Measurements from ENCODE around the gene ADAMTS9.

Gene ADAMTS9, protein sequence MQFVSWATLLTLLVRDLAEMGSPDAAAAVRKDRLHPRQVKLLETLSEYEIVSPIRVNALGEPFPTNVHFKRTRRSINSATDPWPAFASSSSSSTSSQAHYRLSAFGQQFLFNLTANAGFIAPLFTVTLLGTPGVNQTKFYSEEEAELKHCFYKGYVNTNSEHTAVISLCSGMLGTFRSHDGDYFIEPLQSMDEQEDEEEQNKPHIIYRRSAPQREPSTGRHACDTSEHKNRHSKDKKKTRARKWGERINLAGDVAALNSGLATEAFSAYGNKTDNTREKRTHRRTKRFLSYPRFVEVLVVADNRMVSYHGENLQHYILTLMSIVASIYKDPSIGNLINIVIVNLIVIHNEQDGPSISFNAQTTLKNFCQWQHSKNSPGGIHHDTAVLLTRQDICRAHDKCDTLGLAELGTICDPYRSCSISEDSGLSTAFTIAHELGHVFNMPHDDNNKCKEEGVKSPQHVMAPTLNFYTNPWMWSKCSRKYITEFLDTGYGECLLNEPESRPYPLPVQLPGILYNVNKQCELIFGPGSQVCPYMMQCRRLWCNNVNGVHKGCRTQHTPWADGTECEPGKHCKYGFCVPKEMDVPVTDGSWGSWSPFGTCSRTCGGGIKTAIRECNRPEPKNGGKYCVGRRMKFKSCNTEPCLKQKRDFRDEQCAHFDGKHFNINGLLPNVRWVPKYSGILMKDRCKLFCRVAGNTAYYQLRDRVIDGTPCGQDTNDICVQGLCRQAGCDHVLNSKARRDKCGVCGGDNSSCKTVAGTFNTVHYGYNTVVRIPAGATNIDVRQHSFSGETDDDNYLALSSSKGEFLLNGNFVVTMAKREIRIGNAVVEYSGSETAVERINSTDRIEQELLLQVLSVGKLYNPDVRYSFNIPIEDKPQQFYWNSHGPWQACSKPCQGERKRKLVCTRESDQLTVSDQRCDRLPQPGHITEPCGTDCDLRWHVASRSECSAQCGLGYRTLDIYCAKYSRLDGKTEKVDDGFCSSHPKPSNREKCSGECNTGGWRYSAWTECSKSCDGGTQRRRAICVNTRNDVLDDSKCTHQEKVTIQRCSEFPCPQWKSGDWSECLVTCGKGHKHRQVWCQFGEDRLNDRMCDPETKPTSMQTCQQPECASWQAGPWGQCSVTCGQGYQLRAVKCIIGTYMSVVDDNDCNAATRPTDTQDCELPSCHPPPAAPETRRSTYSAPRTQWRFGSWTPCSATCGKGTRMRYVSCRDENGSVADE (N-terminal part only)

DNA sequence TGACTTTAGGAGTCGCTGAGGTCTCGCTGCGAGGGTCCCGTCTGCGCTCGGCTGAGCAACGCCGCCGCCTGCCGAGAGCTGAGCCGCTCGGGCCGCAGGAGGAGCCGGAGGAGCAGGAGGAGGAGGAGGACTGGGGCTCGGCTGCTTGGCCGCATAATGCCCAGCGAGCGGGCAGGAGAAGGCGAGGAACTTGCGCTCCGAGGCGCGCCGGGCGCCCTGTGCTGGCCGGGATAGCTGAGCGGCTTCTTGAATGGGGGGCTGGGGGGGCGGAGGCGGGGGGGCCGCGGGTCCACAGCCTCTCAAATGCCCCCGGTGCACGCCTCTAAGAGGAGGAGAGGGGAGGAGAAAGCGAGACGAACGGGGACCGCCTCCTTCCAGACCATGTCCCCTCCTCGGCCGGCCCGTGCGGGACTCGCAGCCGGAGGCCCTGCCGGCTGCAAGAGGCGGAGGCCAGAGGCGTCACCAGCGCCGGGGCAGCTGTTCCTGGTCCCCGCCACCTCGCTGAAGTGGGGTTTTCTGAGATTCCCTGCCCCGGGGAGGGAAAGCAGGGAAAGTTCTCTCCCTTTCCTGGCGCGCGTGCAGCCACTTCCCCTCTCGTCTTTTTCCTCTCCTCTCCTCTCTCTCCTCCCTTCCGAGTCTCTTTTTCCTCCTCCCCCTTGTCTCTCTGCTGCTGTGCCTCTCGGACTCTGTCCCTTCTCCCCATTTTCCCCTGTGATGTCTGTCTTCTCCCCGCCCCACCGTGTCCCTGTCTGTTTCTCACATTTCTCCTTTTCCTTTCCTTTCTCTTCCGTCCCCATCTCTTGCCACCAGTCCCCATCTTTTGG is at the start of gene ADAMTS9:
ADAMTS9 (minus strand) TSS at position 220 of the 824 bp plus-strand sequence. CDS start 343 bp downstream, outside the sequence.
- no peak for DNase-seq

DNA sequence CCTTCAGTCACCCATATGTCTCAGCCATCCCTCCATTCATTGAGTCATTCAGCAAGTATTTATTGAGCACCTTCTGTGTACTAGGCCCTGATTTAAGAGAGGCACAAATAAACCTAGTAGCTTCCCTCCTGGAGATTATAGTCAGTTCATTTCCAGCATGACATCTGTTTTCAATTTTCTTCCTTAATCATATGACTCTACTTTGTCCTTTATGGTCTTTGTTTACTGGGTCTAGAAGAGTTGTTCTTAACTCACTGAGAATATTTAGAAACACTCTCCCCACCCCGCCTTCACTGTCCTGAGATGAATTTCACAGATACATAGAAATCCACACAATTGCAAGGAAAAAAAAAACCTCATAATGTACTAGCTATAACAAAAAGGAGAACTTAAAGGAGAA is 44.8 kb upstream of the ADAMTS9 start:
- no peak for DNase-seq

DNA sequence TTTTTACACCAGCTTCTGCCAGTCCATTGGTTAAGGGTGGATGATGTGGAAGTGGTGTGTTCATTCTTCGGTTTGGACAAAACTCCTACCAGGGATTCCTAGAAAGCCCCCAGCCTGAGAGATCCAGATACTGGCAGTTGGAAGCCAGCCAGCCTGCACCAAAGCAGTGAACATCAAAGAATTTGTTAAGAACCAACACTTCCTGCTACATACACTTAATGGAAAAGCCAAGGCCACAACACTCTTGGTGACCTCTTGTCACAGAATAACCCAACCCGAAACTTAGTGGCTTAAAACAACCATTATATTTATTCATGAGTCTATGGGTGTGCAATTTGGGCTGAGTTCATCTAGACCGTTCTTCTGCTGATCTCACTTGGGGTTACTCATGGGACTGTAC is 42.9 kb upstream of the ADAMTS9 start:
- DNase-seq: no peak

DNA sequence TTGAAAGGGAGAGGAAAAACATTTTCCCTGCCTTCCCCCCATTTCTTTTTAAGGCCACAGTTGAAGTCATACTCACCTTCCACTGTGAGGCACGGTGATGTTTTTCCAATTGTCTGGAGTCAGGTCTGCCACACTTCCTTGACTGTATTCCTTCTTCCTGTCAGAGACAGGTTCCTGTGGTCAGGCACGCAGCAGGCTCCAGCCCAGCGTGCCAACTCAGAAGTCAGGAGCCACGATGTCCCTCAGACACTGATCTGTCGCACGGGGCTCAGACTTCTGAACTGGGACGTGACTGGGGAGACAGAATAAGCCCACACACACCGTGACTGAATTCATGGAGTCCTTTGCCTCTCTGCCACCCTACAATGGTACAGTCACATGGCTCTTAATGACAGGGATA is 41.2 kb upstream of the ADAMTS9 start:
- no peak for DNase-seq

DNA sequence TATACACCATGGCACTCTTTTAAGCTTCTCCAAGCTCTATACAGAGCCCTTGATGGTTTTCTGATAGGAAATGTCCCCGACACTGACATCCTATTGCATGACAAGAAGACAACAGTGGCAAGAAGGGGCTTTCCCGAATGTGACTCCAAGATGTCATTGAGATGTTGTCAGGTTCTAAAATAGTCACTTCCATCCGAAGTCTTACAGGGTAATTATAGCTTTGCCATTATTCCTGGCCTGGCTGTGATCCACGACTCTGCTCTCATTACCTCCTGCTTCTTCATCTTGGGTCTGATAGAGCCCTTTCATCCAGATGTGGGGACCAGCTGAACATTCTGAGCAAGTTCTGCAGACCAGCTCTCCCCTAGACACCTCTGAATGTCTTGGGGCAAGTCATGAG is 40.6 kb upstream of the ADAMTS9 start:
- no peak for DNase-seq

DNA sequence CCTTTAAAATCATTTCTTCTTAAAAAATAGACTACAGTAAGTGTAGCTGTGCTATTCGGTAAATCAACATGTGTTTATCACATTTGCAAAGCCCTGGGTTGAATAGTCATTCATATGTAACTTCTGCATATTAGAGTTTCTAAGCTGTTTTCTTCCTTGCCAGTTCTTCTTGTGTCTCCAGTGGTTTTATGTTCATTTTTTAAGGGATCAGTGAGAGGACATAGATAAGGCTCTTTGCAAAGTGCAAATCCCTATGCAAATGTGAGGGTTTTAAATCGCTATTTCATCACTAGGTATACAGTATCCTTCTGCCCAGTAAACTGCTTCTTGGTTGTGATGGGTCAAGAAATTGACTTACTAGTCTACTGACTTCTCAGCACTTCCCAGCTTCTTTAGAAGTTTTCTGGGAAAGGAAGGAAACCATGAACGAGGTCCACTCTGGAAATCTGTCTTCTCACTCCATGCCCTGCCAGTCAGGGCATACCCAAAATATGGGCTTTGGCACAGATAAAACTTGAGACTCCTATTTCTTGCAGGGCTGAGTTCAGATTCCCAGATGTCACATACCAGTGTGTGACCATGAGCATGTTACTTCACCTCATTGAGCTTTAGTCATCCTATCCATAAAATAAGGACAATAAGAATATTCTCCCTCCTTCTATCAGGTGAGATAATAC is 38.8 kb upstream of the ADAMTS9 start:
- DNase-seq: no peak

DNA sequence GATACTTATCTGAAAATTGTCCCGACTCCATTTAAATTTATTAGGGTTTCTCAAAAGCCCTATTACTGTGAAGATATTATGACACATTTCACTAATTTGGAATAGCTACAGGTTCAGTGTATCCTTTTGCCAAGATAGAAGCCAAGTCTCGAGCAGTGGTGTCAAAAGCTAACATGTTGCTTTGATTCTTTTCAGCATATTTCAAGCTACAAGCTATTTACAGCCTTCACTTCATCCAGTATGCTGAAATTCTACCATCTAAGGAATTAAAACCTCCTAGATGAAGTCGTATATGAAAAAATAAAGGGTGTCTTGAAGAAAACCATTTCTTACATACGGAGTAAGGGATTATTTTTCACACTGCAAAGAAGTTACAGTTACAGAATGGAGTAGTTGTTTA is 31.2 kb upstream of the ADAMTS9 start:
- no peak for DNase-seq

DNA sequence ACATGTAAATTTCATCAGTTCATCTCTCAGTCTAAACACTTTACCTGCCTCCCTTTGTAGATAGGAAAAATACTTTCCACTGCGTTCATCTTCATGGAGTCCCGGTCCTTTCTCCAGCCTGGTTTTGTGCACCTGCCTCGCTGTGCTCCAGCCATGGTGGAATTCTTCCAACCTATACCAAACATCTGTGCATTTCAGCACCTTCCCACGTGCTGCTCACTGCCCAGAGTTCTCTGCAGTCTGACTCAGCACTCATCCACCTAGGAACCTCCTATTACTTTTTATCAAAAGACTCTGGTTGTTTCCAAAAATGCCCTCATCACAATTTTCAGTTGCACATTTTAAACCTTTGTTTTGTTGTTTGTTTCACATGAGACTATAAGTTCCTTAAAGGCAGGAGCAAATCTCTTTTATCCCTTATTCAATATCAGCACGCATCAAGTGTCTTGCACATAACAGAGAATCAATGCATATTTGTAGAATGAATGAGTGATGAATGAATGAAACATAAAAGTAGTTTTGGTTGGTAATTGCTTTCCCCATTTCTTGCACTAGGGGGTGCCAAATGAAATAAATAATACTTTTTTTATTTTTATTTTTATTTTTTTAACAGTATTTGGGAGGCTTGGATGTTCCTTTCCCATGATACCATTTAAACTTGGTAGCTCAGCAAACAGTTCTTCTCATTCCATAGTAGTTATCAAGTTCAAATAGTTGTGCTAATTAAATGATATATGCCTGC is 30.2 kb upstream of the ADAMTS9 start:
- DNase-seq: no peak

DNA sequence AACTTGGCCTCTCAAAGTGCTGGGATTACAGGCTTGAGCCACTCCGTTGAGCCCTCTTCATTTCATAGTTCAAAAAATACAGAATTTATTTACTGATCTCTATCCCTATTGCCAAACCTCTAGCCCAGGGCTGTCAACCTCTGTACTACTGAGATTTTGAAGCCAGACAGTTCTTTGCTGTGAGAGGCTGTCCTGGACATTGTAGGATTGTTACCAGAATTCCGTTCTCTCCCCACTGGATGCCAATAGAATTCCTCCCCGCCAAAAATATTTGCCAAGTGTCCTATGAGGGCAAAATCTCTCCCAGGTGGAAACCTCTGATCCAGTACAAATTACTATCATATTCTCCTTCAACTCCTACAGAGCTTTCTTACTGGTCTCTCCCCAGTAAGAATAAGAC is 29.6 kb upstream of the ADAMTS9 start:
- no peak for DNase-seq

DNA sequence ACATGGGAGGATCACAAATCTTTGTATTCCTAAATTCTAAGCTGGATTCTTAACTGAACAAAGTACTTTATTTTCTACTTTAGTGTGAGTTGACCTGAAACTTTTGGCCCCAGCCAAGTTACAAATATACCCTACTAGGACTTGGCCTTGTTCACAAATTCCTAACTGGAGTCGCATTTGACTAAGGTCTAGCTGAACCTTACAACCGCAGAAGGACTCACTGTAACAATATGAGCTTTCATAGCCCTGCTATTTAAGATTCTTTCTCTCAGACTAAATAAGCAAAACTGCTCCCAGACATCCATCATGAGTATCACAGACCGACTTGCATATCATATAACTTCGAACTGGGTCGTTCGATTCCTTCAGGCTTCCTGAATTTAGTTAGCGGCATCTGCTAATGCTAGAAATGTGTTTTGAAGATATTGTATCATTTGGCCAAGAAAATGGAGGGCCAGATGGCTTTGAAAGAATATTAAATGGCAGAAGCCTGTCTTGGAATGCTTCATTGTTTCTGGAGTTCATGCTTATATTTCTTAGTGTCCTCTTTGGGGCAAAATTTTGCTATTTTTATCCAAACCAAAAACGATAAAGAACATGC is 28.4 kb upstream of the ADAMTS9 start:
- DNase-seq: no peak

DNA sequence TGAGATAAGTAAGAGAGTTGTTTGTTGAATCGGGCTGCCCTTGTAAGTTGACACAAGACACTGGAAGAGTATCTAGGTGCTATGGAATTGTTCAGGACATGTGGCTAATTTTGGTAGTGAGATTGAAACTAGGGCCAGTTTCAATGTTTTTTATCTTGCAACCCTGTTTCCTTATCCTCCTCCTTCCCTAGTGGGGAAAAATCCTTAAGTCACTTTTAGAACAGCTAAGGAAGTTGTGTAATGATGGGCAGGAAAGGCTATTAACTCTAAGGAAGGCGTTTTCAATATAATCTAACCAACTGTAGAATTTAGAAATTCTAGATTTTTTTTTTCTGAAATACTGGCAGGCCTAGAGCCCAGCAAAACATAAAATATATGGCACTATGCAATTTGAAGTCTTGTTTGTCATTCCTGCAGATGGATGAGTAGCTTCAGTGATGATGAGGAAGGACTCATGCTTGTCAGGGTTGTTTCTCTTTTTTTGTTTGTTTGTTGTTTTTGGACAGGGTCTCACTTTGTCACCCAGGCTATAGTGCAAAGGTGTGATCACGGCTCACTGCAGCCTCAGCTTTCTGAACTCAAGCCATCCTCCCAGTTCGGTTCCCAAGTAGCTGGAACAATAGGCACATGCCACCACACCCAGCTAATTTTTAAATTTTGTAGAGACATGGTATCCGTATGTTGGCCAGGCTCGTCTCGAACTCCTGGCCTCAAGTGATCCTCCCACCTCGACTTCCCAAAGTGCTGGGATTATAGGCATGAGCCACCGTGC is 27.6 kb upstream of the ADAMTS9 start:
- DNase-seq: no peak

DNA sequence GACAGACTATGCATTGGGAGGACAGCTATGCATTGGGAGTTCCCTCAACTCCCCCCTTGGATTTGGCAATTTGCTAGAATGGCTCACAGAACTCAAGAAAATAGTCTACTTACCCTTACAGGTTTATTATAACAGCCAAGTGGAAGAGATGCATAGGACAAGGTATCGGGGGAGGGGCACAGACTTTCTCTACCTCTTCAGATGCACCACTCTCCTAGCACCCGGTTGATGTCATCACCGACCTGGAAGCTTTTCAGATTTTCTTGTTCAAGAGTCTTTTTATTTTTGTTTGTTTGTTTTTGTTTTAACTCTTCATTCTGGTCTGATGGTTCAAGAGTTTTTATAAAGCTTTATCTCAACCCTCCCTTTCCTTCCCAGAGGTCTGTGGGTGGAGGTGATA is 20.7 kb upstream of the ADAMTS9 start:
- no peak for DNase-seq

DNA sequence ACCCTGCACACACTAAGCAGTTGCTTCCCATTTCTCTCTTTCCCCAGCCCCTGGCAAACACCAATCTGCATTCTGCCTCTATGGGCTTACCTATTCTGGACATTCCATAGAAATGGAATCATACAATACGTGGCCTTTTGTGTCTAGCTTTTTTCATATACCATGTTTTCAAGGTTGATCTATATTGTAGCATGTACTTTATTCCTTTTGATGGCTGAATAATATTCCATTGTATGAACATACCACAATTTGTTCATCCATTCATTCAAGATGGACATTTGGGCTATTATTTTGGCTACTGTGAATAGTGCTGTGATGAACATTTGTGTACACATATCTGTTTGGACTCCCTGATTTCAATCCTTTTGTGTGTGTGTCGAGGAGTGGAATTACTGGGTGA is 18.1 kb upstream of the ADAMTS9 start:
- DNase-seq: no peak

DNA sequence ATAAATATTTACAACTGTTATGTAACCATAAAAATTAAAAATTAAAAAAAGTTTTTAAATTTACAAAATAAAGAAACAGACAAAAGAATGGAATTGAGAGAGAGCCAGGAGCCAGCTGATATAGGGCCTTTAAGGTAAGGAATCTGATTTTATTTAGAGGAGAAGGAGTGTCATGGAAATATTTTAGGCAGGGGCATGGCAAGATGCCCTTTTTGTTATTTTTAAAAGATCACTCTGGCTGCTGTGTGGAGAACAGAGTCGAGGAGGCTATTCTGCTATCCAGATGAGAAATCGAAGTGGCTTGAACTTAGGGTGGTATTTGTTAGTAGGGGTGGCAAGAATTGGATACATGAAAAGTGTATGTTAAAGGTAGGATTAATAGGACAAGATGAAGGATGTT is 9.1 kb upstream of the ADAMTS9 start:
- no peak for DNase-seq

DNA sequence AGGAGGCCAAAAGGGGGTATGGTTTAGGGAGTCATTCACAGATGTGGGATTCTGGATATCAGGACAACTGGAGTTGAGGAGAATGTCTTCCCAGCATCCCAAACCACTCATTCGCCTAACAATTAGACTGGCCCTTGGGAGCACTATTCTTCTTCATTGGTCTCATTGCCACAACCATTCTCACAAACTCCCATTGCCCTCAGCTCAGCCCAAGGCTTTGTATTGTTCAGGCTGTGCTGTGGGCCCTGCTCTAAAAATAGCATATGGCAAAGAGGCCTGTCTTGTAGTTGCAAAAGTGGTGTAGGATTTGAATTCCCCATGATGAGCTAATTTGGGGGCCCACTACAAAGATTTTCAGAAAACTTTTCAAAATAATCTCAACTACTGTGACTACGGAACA is 6.3 kb upstream of the ADAMTS9 start:
- DNase-seq: no peak

DNA sequence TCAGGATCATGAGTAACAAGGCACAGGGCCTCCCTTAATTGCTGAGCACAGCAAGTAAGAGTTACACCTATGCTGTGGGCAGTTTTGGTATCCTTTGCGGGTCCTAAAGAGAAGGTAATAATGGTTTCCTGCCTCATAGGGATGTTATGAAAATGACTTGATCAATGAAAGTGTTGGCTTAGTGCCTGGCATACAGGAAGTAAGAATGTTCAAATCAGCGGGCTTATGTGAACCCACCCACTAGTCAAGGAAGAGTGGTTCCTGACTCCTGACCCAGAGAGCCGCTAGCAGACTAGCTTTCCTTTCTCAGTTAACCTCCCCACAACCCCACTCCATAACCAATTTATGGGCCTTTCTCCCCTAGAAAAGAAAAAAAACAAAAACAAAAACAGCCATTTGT is 5.2 kb upstream of the ADAMTS9 start:
- DNase-seq: no peak

DNA sequence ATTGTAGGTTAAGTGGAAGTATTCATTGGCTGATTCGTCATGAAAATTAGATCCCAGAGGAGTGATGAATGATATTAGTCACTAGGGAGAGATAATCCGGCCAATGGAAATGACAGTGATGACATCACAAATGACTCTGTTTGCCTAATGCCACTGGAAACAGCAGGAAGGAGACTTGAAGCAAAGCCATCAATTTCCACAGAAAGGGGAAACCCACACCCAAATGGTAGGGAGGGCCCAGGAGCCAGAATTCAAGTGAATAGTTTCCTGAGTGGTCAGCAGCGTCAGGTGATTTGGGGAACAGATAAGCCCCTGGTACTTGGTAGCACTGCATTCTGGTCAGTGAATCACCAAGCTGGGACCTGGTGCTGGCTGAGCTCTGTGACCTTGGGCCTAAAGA is 3.3 kb upstream of the ADAMTS9 start:
- no peak for DNase-seq

DNA sequence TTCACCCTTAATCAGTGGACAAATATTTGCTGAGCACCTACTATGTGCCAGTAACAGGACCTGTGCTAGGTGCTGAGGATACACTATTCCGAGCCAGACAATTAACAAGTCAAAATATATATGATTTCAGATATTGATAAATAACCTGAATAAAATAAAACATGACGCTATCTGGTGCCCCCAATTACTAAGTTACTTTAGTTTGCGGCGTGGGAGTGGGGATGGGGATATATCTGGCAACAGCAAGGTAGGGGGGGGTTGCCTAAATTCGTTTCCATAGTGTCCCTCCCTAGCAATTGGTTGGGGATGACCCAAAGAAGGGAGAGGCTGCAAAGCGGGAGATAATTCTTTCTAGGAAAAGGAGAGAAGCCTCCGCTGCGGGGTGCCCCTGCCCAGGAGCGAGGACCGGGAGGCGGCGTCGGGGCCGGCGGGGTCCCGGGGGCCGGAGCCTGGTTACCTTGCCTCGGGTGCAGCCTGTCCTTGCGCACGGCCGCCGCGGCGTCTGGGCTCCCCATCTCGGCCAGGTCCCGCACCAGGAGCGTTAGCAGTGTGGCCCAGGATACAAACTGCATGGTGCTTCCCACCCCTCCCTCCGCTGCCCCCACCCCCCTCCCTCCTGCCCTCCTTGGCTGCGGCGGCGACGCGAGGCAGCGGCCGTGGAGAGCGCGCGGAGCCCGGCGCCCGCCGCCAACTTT is 567 bp downstream of the ADAMTS9 start:
- no peak for DNase-seq

DNA sequence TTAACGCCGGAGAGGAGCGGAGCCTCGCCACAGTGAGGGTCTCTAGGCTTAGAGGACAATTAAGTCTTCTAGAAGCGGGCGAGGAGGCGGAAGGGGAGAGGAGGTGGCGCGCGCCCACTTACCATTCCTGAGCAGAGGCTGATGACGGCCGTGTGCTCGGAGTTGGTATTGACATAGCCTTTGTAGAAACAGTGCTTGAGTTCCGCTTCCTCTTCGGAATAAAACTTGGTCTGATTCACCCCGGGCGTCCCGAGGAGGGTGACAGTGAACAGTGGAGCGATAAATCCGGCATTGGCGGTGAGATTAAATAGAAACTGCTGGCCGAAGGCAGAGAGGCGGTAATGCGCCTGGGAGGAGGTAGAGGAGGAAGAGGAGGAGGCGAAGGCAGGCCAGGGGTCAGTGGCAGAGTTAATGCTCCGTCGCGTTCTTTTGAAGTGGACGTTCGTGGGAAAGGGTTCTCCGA is 1.3 kb downstream of the ADAMTS9 start:
- no peak for DNase-seq

All from inflammatory macrophage treated with lipopolysaccharide for 1 hour (primary cell).